SH-SY5Y (cell line): ENCODE measurements around the gene EZH1.

Source experiments
- GATA2 ChIP-seq: IDR thresholded peaks from 2 replicates; pipeline ENCODE4 v1.6.1; 2011; ENCODE audit warnings: mild to moderate bottlenecking, low read depth, low read length
- GATA3 ChIP-seq: IDR thresholded peaks from 2 replicates; pipeline ENCODE4 v1.6.1; 2011; ENCODE audit warnings: low read depth, mild to moderate bottlenecking, low read length, moderate library complexity

DNA sequence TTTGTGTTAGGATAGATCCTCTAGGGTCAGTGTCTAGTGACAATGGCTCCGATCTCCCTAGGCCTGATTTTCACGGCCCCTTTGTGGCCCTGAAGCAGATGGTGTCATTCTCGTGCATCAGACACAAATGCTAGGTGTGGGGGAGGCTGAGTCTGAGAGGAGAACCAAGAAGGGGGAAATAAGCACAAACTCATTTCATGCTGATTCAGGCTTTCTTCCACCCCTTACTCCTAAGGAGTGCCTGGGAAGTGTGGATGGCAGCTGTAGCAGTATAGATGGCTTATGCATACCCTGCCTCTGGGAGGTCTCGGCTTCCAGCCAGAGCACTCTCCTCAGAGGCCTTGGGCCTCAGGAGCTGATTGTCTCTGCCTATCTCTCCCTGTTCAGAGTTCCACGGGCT is 33.7 kb upstream of the EZH1 start:
- TF ChIP-seq GATA2 (no peak), GATA3 (no peak)
